Measurements from ENCODE around the gene ADCY10.
"Not testable (repeated sequence)": the region's sequence is repeated elsewhere in the genome, so short reads cannot be mapped to it uniquely, and the experiment has no call there.

Gene ADCY10

DNA sequence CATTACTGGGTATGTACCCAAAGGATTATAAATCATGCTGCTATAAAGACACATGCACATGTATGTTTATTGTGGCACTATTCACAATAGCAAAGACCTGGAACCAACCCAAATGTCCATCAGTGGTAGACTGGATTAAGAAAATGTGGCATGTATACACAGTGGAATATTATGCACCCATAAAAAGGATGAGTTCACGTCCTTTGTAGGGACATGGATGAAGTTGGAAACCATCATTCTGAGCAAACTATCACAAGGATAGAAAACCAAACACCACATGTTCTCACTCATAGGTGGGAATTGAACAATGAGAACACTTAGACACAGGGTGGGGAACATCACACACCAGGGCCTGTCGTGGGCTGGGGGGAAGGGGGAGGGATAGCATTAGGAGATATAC, 26.7 kb downstream of the ADCY10 start:
- H3K9me3 Mint-ChIP-seq; H3K4me1 Mint-ChIP-seq; H3K27me3 Mint-ChIP-seq; H3K36me3 Mint-ChIP-seq; DNase-seq; H3K4me3 Mint-ChIP-seq; ATAC-seq (replicated peaks); H3K27ac Mint-ChIP-seq: not testable (repeated sequence)

DNA sequence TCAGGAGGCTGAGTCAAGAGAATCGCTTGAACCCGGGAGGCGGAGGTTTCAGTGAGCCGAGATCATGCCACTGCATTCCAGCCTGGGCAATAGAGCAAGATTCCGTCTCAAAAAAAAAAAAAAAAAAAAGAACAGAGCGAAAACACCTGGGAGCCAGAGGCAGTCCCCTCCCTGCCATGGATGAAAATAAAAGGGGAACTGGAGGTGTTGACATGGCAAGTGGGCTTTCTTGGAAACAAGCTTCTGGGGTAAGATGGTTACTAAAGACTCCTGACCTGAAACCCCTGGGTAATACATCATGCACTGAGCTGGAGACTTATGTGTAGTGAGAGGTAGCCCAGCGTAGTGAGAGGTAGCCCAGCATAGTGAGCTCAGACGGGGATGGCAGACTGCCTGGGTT, 31.6 kb downstream of the ADCY10 start:
- Mint-ChIP-seq H3K9me3 (peaks cover 0 to 2% of the 10 kb centered on the region in 2 donors), H3K27ac (no peak overlapping the region), H3K4me1 (no peaks in the 10 kb centered on the region), H3K36me3 (no peaks in the 10 kb centered on the region), H3K27me3 (peaks cover 0 to 4% of the 10 kb centered on the region in 2 donors), H3K4me3 (no peak overlapping the region)
- no peak for ATAC-seq (replicated peaks)
- DNase-seq, result no peak

DNA sequence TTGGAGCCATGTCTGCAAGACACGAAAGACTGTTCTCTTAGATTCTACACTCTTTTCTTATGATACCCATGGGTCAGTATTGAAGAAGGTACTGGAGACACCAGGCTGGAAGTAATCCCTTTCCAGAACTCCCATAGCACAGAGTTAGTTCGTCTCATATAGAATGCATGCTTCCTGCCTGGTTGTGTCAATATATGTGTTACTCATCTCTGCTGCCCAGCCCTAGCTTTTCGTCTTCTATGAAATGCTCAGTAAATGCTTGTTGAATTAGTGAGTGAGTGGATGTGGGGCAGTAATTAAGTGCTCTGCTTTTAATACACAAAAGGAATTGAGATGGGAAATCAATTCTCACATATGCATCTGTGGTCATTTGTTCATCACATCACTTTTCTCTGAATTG, 32.1 kb downstream of the ADCY10 start:
- DNase-seq (no peak), ATAC-seq (replicated peaks) (no peak)
- peaks cover 0 to 4% of the 10 kb centered on the region in 2 donors for H3K27me3 Mint-ChIP-seq
- no peaks in the 10 kb centered on the region for H3K4me1 Mint-ChIP-seq
- H3K9me3 Mint-ChIP-seq, result peaks cover 0 to 2% of the 10 kb centered on the region in 2 donors
- no peak overlapping the region for H3K27ac Mint-ChIP-seq
- no peaks in the 10 kb centered on the region for H3K36me3 Mint-ChIP-seq
- no peak overlapping the region for H3K4me3 Mint-ChIP-seq

DNA sequence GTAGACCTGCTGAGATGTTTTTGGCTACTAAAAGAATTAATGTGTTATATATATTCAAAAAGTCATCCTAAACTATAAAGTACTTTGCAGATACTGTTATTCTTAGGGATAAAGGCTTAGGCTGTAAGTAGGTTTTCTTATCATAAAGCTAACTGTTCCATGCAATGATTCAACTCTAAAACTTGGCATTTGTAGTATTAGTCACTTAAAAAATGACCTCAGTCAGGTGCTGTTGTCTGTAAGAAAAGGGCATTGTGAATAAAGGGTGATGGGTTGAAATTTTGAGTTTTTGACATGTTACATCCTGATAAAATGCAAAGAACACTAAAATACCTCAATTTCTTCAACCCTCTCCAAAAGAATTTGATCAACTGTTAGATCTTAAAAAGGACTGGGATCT, 32.9 kb downstream of the ADCY10 start:
- ATAC-seq (replicated peaks), result no peak
- Mint-ChIP-seq H3K27me3 (peaks cover 0 to 4% of the 10 kb centered on the region in 2 donors), H3K9me3 (no peaks in the 10 kb centered on the region), H3K4me3 (no peak overlapping the region), H3K27ac (no peak overlapping the region), H3K4me1 (no peaks in the 10 kb centered on the region), H3K36me3 (no peaks in the 10 kb centered on the region)
- DNase-seq, result no peak

DNA sequence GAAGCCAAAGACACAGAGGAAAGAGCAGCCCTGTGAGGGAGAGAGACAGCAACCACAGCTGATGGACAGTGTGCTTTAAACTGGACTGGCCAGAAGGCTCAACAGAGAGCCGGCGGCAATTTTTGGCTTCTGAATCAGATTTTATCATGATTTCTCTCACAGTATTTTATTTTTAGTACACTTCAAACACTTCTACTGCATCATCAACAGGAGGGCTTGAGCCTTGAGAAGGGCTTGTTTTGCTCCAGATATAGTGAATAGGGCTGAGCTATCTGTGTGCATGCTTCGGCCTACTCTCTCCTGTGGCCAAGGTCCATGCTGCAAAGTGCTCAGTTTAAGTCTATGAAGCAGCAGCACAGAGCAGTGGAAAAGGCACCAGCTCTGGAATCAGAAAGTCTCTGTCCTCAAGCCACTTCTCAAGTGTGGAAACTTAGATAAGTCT, 33.3 kb downstream of the ADCY10 start:
- Mint-ChIP-seq H3K4me1 (no peaks in the 10 kb centered on the region), H3K4me3 (no peak overlapping the region), H3K27ac (no peak overlapping the region), H3K27me3 (peaks cover 0 to 4% of the 10 kb centered on the region in 2 donors), H3K9me3 (no peaks in the 10 kb centered on the region), H3K36me3 (no peaks in the 10 kb centered on the region)
- ATAC-seq (replicated peaks) (no peak), DNase-seq (no peak)

DNA sequence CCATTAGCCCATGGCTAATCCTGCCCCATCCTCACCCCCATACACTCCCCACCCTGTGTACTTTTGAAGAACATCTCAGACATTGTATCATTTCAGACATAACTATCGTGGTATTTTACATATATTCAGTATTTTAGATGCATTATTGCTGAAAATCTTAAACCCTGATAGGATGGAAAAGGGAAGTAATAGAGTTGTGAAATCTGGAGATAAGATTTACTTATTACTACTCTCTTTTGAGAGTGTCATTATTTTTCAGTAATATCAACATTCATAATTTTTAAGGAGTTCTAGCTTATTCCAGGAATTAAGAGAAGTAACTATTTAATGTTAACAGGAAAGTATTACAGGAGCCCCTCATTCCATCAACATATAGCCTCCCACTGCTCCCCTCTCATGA, 34.4 kb downstream of the ADCY10 start:
- Mint-ChIP-seq H3K4me3 (no peak overlapping the region), H3K27me3 (peaks cover 0 to 4% of the 10 kb centered on the region in 2 donors), H3K9me3 (no peaks in the 10 kb centered on the region), H3K27ac (no peak overlapping the region), H3K36me3 (no peaks in the 10 kb centered on the region), H3K4me1 (no peaks in the 10 kb centered on the region)
- no peak for ATAC-seq (replicated peaks)
- DNase-seq, result no peak

DNA sequence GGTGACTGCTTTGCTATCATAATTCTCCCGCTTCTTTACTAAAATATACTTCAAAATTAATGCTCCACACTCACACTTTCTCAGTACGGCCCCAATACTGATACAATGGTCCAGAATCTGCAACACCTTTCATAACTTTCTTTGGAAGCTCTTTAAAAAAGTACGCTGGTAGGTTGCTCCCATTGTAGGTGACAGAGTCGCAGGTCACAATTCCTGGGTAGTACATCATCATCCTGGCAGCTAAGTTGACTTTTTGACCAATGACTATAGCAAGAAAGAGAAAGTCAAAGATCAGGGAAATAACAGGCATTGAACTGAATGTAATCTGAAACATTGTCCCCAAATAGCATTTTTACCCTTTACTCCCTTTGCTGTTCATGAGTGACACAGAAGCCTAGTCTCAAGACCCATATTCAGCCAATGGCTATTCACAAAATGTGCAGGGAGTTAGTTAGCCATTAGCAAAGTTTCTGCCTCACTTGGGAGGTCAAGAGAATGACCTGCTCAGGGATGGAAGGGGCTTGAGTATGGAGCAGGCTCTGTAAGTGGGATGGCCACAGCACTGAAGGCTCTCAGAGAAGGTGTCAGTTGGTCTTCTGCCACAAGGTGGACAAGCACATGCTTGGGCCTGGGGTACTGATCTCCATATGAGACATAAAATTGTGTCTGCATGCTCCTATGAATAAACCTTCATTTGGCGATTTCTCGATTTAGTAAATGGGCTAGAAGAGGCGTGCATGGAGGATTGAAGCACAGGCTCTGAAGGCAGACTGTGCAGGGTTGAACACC, 35.4 kb downstream of the ADCY10 start:
- Mint-ChIP-seq H3K4me3 (no peak overlapping the region), H3K27ac (no peak overlapping the region), H3K36me3 (no peaks in the 10 kb centered on the region), H3K9me3 (no peaks in the 10 kb centered on the region), H3K4me1 (no peaks in the 10 kb centered on the region), H3K27me3 (no peaks in the 10 kb centered on the region)
- no peak for DNase-seq
- ATAC-seq (replicated peaks), result no peak

DNA sequence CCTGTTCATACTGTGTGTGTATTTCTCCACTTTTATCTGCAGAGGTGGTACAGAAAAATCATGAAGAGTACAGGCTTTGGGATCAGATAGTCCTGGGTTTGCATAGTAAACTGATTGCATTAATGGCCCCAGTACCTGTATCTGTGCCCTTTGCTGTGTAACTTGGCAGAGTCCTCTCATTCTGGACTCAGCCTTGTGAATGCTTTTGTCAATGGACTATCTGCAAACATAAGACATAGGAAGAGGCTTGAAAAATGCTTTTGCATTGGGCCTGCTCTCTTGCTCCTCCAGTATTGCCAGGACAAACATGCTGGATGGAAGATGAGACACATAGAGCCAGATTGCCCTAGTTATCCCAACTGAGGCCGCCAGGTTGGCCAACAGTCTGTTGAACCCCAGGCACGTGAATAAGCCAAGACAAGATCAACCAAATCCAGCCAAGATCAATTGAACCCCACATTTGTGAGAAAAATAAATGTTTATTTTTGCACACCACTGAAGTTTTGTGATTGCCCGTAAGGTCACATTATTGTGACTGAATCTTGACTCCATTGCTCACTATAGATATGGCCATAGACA, 37.2 kb downstream of the ADCY10 start:
- DNase-seq (no peak), ATAC-seq (replicated peaks) (no peak)
- no peaks in the 10 kb centered on the region for H3K9me3 Mint-ChIP-seq
- H3K36me3 Mint-ChIP-seq, result no peaks in the 10 kb centered on the region
- no peak overlapping the region for H3K27ac Mint-ChIP-seq
- no peaks in the 10 kb centered on the region for H3K27me3 Mint-ChIP-seq
- H3K4me3 Mint-ChIP-seq, result no peak overlapping the region
- no peaks in the 10 kb centered on the region for H3K4me1 Mint-ChIP-seq

DNA sequence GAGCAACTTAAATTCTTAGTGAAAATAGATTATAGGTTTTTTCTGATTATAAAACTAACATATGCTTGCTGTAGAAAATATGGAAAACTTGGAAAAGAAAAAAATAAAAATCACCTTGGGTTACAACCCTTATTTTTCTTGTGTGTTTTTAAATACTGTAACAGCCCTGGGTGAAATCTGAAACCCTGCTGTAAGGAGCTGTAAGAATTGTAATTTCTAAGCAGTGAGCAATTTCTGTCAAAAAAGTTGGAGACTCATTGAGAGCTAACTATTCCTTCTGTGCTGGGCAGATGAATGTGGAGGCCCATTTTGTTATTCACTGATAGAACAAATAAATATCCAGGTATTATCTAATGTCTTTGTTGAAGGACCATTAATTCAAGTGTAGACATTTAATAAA, 42.6 kb downstream of the ADCY10 start:
- Mint-ChIP-seq H3K27me3 (no peaks in the 10 kb centered on the region), H3K4me3 (no peak overlapping the region)
- ATAC-seq (replicated peaks), result no peak

DNA sequence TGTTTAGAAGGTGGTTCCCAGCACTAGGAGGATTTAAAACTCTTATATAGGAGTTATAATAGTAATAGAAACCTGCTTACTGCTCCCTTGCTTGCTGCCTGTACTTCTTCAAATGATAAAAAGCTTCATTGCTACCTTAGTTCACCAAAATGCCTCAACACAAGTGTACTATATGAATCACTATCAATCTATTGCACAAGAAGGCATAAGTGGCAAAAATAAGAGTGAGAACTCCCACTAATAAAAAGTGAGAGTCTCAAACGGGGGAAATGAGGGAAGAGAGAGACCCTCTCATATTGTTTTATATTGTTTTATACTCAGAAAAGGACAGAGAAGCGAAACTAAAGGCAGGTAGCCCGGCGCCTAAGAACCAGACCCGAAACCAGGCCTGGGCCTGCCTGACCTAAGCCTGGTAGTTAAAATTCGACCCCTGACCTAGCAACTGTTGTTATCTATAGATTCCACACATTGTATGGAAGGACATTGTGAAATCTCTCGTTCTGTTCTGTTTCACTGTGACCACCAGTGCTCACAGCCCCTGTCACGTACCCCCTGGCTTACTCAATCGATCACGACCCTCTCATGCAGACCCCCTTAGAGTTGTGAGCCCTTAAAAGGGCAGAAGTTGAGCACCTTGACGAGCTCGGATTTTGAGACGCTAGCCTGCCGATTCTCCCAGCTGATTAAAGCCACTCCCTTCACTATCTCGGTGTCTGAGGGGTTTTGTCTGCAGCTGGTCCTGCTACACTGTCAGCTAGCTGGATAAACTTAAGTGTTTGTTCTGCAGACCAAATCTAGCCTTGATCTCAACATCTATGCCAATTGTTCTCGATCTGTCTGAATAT, 44.6 kb downstream of the ADCY10 start:
- not testable (repeated sequence) for H3K27ac Mint-ChIP-seq; ATAC-seq (replicated peaks); H3K27me3 Mint-ChIP-seq; H3K36me3 Mint-ChIP-seq; H3K4me1 Mint-ChIP-seq; H3K9me3 Mint-ChIP-seq; DNase-seq; H3K4me3 Mint-ChIP-seq

More for the DNA sequence above, 42.6 kb downstream of the ADCY10 start:
- Mint-ChIP-seq H3K4me1 (no peaks in the 10 kb centered on the region), H3K36me3 (no peaks in the 10 kb centered on the region), H3K9me3 (no peaks in the 10 kb centered on the region), H3K27ac (no peak overlapping the region)
- DNase-seq, result no peak

DNA sequence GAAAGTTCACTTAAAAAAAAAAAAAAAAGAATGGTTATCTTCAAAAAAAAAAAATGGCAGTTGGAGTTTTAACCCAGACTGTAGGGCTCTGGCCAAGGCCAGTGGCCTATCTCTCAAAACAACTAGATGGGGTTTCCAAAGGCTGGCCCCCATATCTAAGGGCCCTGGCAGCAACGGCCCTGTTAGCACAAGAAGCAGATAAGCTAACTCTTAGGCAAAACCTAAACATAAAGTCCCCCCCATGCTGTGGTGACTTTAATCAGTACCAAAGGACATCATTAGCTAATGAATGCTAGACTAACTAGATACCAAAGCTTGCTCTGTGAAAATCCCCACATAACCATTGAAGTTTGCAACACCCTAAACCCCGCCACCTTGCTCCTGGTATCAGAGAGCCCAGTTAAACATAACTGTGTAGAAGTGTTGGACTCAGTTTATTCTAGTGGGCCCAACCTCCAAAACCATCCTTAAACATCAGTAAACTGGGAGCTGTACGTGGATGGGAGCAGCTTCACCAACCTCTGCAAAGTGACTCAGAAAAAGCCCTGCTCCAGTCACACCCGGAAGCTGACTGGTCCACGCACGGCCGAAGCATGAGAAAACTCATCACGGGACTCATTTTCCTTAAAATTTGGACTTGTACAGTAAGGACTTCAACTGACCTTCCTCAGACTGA, 47.1 kb downstream of the ADCY10 start:
- not testable (repeated sequence) for H3K9me3 Mint-ChIP-seq; H3K36me3 Mint-ChIP-seq; H3K27me3 Mint-ChIP-seq; H3K27ac Mint-ChIP-seq; H3K4me1 Mint-ChIP-seq; DNase-seq; H3K4me3 Mint-ChIP-seq; ATAC-seq (replicated peaks)

DNA sequence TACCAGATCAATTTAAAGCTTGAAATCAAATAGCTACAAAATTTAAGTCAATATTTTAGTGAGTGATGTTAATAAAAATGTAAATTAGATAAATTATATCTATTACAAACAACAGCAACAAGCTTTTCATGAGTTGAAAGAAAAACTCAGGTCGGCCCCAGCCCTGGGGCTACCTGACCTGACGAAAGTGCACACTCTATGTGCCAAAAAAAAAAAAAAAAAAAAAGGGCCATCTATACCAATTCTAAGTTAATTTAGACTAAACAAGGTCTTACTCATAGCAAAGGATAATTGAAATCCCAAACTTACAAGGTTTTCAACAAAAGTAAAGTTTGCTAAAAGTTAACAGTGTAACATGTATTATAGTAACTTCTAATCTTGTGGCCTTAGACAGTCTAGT, 47.6 kb downstream of the ADCY10 start:
- not testable (repeated sequence) for H3K27ac Mint-ChIP-seq; DNase-seq; ATAC-seq (replicated peaks); H3K4me3 Mint-ChIP-seq; H3K4me1 Mint-ChIP-seq; H3K27me3 Mint-ChIP-seq; H3K36me3 Mint-ChIP-seq; H3K9me3 Mint-ChIP-seq

DNA sequence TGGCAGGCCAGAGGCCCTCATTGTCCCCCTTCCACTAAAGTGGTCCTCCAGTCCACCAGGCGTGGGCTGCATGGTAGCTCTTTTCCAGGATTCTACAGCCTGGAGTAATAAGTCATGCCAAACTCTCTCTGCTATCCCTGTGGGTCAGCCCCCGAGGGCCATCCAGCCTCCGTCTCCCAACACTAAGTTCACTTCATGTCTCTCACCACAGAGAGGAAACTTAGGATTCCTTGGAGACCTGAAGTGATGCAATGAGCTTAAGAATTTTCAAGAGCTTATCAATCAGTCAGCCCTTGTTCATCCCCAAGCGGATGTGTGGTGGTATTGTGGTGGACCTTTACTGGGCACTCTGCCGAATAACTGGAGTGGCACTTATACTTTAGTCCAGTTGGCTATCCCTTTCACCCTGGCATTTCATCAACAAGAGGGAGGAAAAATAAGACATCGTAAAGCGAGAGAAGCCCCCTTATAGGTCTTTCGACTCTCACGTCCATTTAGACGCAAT, 48.1 kb downstream of the ADCY10 start:
- not testable (repeated sequence) for H3K27ac Mint-ChIP-seq; H3K4me3 Mint-ChIP-seq; ATAC-seq (replicated peaks); H3K9me3 Mint-ChIP-seq; H3K4me1 Mint-ChIP-seq; H3K36me3 Mint-ChIP-seq; DNase-seq; H3K27me3 Mint-ChIP-seq

DNA sequence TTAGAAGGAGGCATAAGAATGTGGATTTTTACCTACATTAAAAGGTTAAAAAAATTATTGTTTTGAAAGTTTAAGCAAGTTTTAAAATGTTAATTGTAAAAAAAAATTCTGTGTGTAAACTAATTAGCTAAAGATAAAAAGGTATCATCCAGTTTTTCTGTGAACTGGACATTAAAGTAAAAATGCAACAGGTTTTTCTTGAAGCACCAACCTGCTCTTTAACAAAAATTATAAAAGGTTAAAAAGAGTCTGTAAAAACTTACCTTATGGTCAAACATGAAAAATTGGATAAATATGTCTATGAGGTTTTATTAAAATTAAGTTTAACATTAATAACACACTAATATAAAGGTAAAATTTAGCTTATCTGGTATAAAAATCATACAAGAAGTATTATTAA, 48.7 kb downstream of the ADCY10 start:
- not testable (repeated sequence) for ATAC-seq (replicated peaks); H3K27me3 Mint-ChIP-seq; H3K4me1 Mint-ChIP-seq; H3K4me3 Mint-ChIP-seq; H3K9me3 Mint-ChIP-seq; DNase-seq; H3K27ac Mint-ChIP-seq; H3K36me3 Mint-ChIP-seq

Data from stimulated activated naive B cell treated with anti-CD40 and anti-IgM and Interleukin-4, amounts not matched to agents 10 μg/mL and 1 μg/mL and 100 μg/mL, for 72 hours (primary cell).